Tibial artery (tissue), 4 donors: ENCODE results near the gene PARD6B.
A peak's percentile ranks its signal among the peaks of the same experiment; 100 is the strongest.

Source experiments
- DNase-seq, 2 donors: peaks; one replicate each; pipeline ENCODE4 v3.0.0-alpha.2; 2019
- H3K27ac ChIP-seq, 2 donors: fragments of 200-600 bp; sonication (generic) in 1 of 2; 1 replicate in 1 of 2; 2 replicates in 1 of 2; pipeline ENCODE4 v1.5.1; 2018 to 2019; ENCODE audit warnings: mild to moderate bottlenecking in 1 of 2
- H3K27me3 ChIP-seq, 2 donors: fragments of 200-600 bp; sonication (generic) in 1 of 2; one replicate each; pipeline versions ENCODE4 v1.5.1 to v1.6.0; 2016 to 2019
- H3K36me3 ChIP-seq, 3 donors: fragments of 200-600 bp; sonication (generic) in 2 of 3; one replicate each; pipeline ENCODE4 v1.5.1; 2016 to 2019; ENCODE audit warnings: mild to moderate bottlenecking in 2 of 3
- H3K4me1 ChIP-seq, 4 donors: fragments of 200-600 bp; sonication (generic) in 2 of 4; 1 replicate in 3 of 4; 2 replicates in 1 of 4; pipeline ENCODE4 v1.5.1; 2016 to 2019
- H3K4me3 ChIP-seq, 2 donors: fragments of 200-600 bp; sonication (generic) in 1 of 2; 1 replicate in 1 of 2; 2 replicates in 1 of 2; pipeline ENCODE4 v1.5.1; 2018 to 2019; ENCODE audit warnings: mild to moderate bottlenecking in 2 of 2
- H3K9me3 ChIP-seq, 3 donors: fragments of 200-600 bp; sonication (generic) in 1 of 3; one replicate each; pipeline ENCODE4 v1.5.1; 2016 to 2019
- CTCF ChIP-seq, 2 experiments: fragments of 200-600 bp in 1 of 2; fragments of 450-650 bp in 1 of 2; IDR thresholded peaks; one replicate each; pipeline ENCODE4 v1.5.1; 2017 to 2019; ENCODE audit warnings: antibody characterized with exemption in 2 of 2, mild to moderate bottlenecking in 1 of 2, moderate library complexity in 1 of 2
- intact Hi-C: fragments of 100-400 bp; cut with DNase I; formaldehyde crosslinking; loops from one replicate; pipeline ENCODE4 v1.15.0; 2023; ENCODE audit warnings: low total_unique reads

The PARD6B gene

GRCh38 chr20:50731930-50732690 lies 730 bp downstream of the PARD6B start:
- H3K36me3 ChIP-seq, result no peaks in the 10 kb centered on the region
- H3K4me1 ChIP-seq, result peaks cover 4 to 29% (median 22%) of the 10 kb centered on the region in 4 donors
- intact Hi-C loops, result loop anchor here (10.0 kb wide), 1 partner anchor 247 kb away; no protein-coding TSS in a partner anchor
- no peaks in the 10 kb centered on the region for H3K27me3 ChIP-seq
- H3K9me3 ChIP-seq, result no peaks in the 10 kb centered on the region
- H3K27ac ChIP-seq, result peak overlapping the region; percentile 86 to 89
- peak overlapping the region; percentile 83 to 94 for H3K4me3 ChIP-seq
- TF ChIP-seq CTCF (IDR thresholded peaks at IDR 0.05), result no peak
- DNase-seq, result no peak

GRCh38 chr20:50733644-50734349 lies 2.4 kb downstream of the PARD6B start:
- intact Hi-C loops, result loop anchor here (10.0 kb wide), 1 partner anchor 249 kb away; no protein-coding TSS in a partner anchor
- H3K9me3 ChIP-seq, result no peaks in the 10 kb centered on the region
- peaks cover 0 to 3% (median 0%) of the 10 kb centered on the region in 3 donors for H3K36me3 ChIP-seq
- DNase-seq, result no peak
- H3K27ac ChIP-seq, result peak overlapping the region; percentile 5 to 18
- no peaks in the 10 kb centered on the region for H3K27me3 ChIP-seq
- H3K4me1 ChIP-seq, result peaks cover 4 to 29% (median 22%) of the 10 kb centered on the region in 4 donors
- peak overlapping the region; percentile 13 to 94 for H3K4me3 ChIP-seq
- no peak for TF ChIP-seq CTCF (IDR thresholded peaks at IDR 0.05)

GRCh38 chr20:50734730-50735679 lies 3.6 kb downstream of the PARD6B start:
- Histone ChIP-seq H3K27me3 (no peaks in the 10 kb centered on the region), H3K4me1 (peaks cover 4 to 28% (median 19%) of the 10 kb centered on the region in 4 donors), H3K4me3 (no peak overlapping the region), H3K9me3 (no peaks in the 10 kb centered on the region), H3K27ac (no peak overlapping the region), H3K36me3 (peaks cover 0 to 3% (median 0%) of the 10 kb centered on the region in 3 donors)
- intact Hi-C loops, result loop anchor here (10.0 kb wide), 1 partner anchor 250 kb away; no protein-coding TSS in a partner anchor
- TF ChIP-seq CTCF (IDR thresholded peaks at IDR 0.05), result no peak
- DNase-seq, result no peak

- DNase-seq, result no peak
- Histone ChIP-seq H3K27ac (no peak overlapping the region), H3K4me3 (no peak overlapping the region), H3K4me1 (peaks cover 4 to 22% (median 16%) of the 10 kb centered on the region in 4 donors), H3K9me3 (no peaks in the 10 kb centered on the region), H3K27me3 (no peaks in the 10 kb centered on the region), H3K36me3 (peaks cover 0 to 3% (median 0%) of the 10 kb centered on the region in 3 donors)
- intact Hi-C loops, result loop anchor here (10.0 kb wide), 1 partner anchor 251 kb away; no protein-coding TSS in a partner anchor
- TF ChIP-seq CTCF (IDR thresholded peaks at IDR 0.05), result no peak
Measured at GRCh38 chr20:50735813-50736212, 4.4 kb downstream of the PARD6B start.

GRCh38 chr20:50737352-50737751 lies 6.0 kb downstream of the PARD6B start:
- Histone ChIP-seq H3K27me3 (no peaks in the 10 kb centered on the region), H3K4me3 (no peak overlapping the region), H3K27ac (no peak overlapping the region), H3K36me3 (peaks cover 0 to 3% (median 0%) of the 10 kb centered on the region in 3 donors), H3K4me1 (peaks cover 4 to 13% (median 8%) of the 10 kb centered on the region in 4 donors), H3K9me3 (no peaks in the 10 kb centered on the region)
- no peak for TF ChIP-seq CTCF (IDR thresholded peaks at IDR 0.05)
- intact Hi-C loops, result loop anchor here (10.0 kb wide), 1 partner anchor 253 kb away; no protein-coding TSS in a partner anchor
- DNase-seq, result no peak
